Neural progenitor cell (in vitro differentiated cells): ENCODE results near the gene OR2T27. TPM values are rescaled to one million over a fixed set of nuclear protein-coding genes. Genes with fewer than 3 reads are reported as not detected.

Experiments
- DNase-seq: peaks from one replicate; pipeline ENCODE4 v3.0.0-alpha.2; 2016; ENCODE audit warnings: low spot score
- H2AFZ ChIP-seq: fragments of 200-600 bp; sonication (generic); replicated peaks from 2 replicates; pipeline ENCODE4 v1.6.1; 2016; ENCODE audit warnings: antibody characterized with exemption
- H3F3A ChIP-seq: fragments of 200-600 bp; sonication (generic); 2 replicates; pipeline ENCODE4 v1.6.1; 2016; ENCODE audit warnings: antibody characterized with exemption, low read depth
- H3K27ac ChIP-seq: fragments of 200-600 bp; sonication (generic); 2 replicates; pipeline ENCODE4 v1.5.1; 2016; ENCODE audit warnings: mild to moderate bottlenecking
- H3K27me3 ChIP-seq: fragments of 200-600 bp; sonication (generic); 2 replicates; pipeline ENCODE4 v1.6.1; 2016; ENCODE audit warnings: mild to moderate bottlenecking, moderate library complexity
- H3K36me3 ChIP-seq: fragments of 200-600 bp; sonication (generic); 2 replicates; pipeline ENCODE4 v1.5.1; 2016
- H3K4me1 ChIP-seq: fragments of 200-600 bp; sonication (generic); 2 replicates; pipeline ENCODE4 v1.6.1; 2016; ENCODE audit warnings: mixed run types
- H3K4me2 ChIP-seq: fragments of 200-600 bp; sonication (generic); 2 replicates; pipeline ENCODE4 v1.6.1; 2016
- H3K4me3 ChIP-seq: fragments of 200-600 bp; sonication (generic); 2 replicates; pipeline ENCODE4 v1.5.1; 2016
- H3K79me2 ChIP-seq: fragments of 200-600 bp; sonication (generic); 2 replicates; pipeline ENCODE4 v1.6.1; 2016; ENCODE audit warnings: low read depth
- H3K9ac ChIP-seq: fragments of 200-600 bp; sonication (generic); 2 replicates; pipeline ENCODE4 v1.6.1; 2016
- H3K9me3 ChIP-seq: fragments of 200-600 bp; sonication (generic); 2 replicates; pipeline ENCODE4 v1.5.1; 2016; ENCODE audit warnings: low read depth
- H4K20me1 ChIP-seq: fragments of 200-600 bp; sonication (generic); 2 replicates; pipeline ENCODE4 v1.6.1; 2016; ENCODE audit warnings: low read depth
- H3K27ac Mint-ChIP-seq: 3 replicates; pipeline ENCODE4 v1.8.0; 2021; ENCODE audit warnings: mixed read lengths
- H3K27me3 Mint-ChIP-seq: 2 replicates; pipeline ENCODE4 v1.8.0; 2022; ENCODE audit warnings: low read depth, mild to moderate bottlenecking, inconsistent platforms, moderate library complexity, mixed read lengths; ENCODE audit not compliant: insufficient read depth
- H3K36me3 Mint-ChIP-seq: 3 replicates; pipeline ENCODE4 v1.8.0; 2021; ENCODE audit warnings: mixed read lengths
- H3K4me1 Mint-ChIP-seq: 3 replicates; pipeline ENCODE4 v1.8.0; 2021; ENCODE audit warnings: mixed read lengths
- H3K4me3 Mint-ChIP-seq: 3 replicates; pipeline ENCODE4 v1.8.0; 2021; ENCODE audit warnings: mild to moderate bottlenecking, moderate library complexity, mixed read lengths
- H3K9me3 Mint-ChIP-seq: 3 replicates; pipeline ENCODE4 v1.8.0; 2020; ENCODE audit warnings: mixed read lengths
- CTCF ChIP-seq: fragments of 200-600 bp; sonication (generic); IDR thresholded peaks from 2 replicates; pipeline ENCODE4 v1.5.1; 2017; ENCODE audit warnings: antibody characterized with exemption, mild to moderate bottlenecking
- EZH2 ChIP-seq: fragments of 200-600 bp; sonication (generic); IDR thresholded peaks from 2 replicates; pipeline ENCODE4 v1.6.1; 2017; ENCODE audit warnings: antibody characterized with exemption, mild to moderate bottlenecking, moderate library complexity
- EZH2phosphoT487 ChIP-seq: fragments of 200-600 bp; sonication (generic); IDR thresholded peaks from 2 replicates; pipeline ENCODE4 v1.6.1; 2017; ENCODE audit warnings: antibody characterized with exemption
- total RNA-seq: library from RNA; depleted of rRNA; stranded (reverse); fragments of >200 nt; gene quantifications from 2 replicates; pipeline ENCODE4 v1.2.3, GENCODE V29; 2015; ENCODE audit warnings: low replicate concordance

Gene OR2T27
- total RNA-seq, 1 donor from 2014 or later, result not detected

DNA sequence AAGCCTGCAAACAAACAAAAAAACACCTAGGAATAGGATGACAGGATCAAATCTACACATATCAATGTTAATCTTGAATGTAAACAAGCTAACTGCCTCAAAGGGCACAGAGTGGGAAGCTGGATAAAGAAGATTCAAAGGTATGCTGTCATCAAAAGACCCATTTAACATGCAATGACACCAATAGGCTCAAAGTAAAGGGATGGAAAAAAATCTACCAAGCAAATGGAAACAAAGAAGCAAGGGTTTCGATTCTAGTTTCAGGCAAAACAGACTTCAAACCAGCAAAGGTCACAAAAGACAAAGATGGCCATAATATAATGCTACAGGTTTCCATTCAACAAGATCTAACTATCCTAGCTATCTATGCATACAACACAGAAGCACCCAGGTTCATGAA is 41.6 kb downstream of the OR2T27 start:
- Histone ChIP-seq H2AFZ (no peak overlapping the region), H3K4me3 (no peak overlapping the region), H3K27ac (no peak overlapping the region), H3K27me3 (no peaks in the 10 kb centered on the region), H4K20me1 (no peaks in the 10 kb centered on the region), H3K36me3 (no peaks in the 10 kb centered on the region), H3K9me3 (peaks cover 23% of the 10 kb centered on the region), H3F3A (no peaks in the 10 kb centered on the region), H3K4me2 (no peak overlapping the region), H3K79me2 (no peaks in the 10 kb centered on the region), H3K4me1 (no peaks in the 10 kb centered on the region), H3K9ac (no peak overlapping the region)
- Mint-ChIP-seq H3K27ac (no peak overlapping the region), H3K36me3 (no peaks in the 10 kb centered on the region), H3K4me1 (no peaks in the 10 kb centered on the region), H3K4me3 (no peak overlapping the region), H3K27me3 (no peaks in the 10 kb centered on the region), H3K9me3 (peaks cover 26% of the 10 kb centered on the region)
- no peak for TF ChIP-seq CTCF
- no peak for TF ChIP-seq EZH2
- DNase-seq, result no peak

- H3K36me3 Mint-ChIP-seq, result no peaks in the 10 kb centered on the region
- no peak for TF ChIP-seq CTCF
- TF ChIP-seq EZH2phosphoT487, result no peak
- TF ChIP-seq EZH2, result no peak
- H4K20me1 ChIP-seq, result no peaks in the 10 kb centered on the region
- H3K79me2 ChIP-seq, result no peaks in the 10 kb centered on the region
- no peaks in the 10 kb centered on the region for H3K27me3 ChIP-seq
- no peaks in the 10 kb centered on the region for H3K4me1 ChIP-seq
- no peak overlapping the region for H3K4me2 ChIP-seq
- H3F3A ChIP-seq, result no peaks in the 10 kb centered on the region
- no peak for DNase-seq
- H2AFZ ChIP-seq, result no peak overlapping the region
- H3K9me3 Mint-ChIP-seq, result peaks cover 26% of the 10 kb centered on the region
- H3K27ac ChIP-seq, result no peak overlapping the region
- no peak overlapping the region for H3K27ac Mint-ChIP-seq
- peaks cover 37% of the 10 kb centered on the region for H3K9me3 ChIP-seq
- no peaks in the 10 kb centered on the region for H3K27me3 Mint-ChIP-seq
- no peaks in the 10 kb centered on the region for H3K36me3 ChIP-seq
- H3K9ac ChIP-seq, result no peak overlapping the region
- H3K4me3 Mint-ChIP-seq, result no peak overlapping the region
- no peaks in the 10 kb centered on the region for H3K4me1 Mint-ChIP-seq
- H3K4me3 ChIP-seq, result no peak overlapping the region
Measured at GRCh38 chr1:248611883-248612414, 43.4 kb downstream of the OR2T27 start.

DNA sequence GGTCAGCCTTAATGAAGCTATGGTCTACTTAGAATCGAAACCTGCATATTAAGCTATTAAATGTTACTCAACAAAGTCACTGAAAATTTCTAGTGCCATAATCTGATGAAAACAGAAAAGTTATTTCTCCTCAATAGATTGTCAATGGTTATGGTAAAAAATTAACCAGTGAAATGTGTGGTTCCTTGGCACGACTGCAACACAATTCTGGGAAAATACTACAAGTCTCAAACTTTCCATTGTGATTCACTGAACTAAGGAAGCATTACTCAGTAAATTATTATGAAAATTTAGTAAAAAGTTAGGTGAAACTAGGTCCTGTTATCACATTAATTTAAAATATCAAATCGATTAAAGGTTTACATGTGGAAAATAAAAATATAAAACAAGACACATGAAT is 45.0 kb downstream of the OR2T27 start:
- Histone ChIP-seq H4K20me1 (no peaks in the 10 kb centered on the region), H3K79me2 (no peaks in the 10 kb centered on the region), H3K27ac (no peak overlapping the region), H3K9me3 (peaks cover 45% of the 10 kb centered on the region), H3K36me3 (no peaks in the 10 kb centered on the region), H3K4me2 (no peak overlapping the region), H3K27me3 (no peaks in the 10 kb centered on the region), H2AFZ (no peak overlapping the region), H3K9ac (no peak overlapping the region), H3F3A (no peaks in the 10 kb centered on the region), H3K4me3 (no peak overlapping the region), H3K4me1 (no peaks in the 10 kb centered on the region)
- no peak overlapping the region for H3K27ac Mint-ChIP-seq
- H3K27me3 Mint-ChIP-seq, result peaks cover 2% of the 10 kb centered on the region
- DNase-seq, result no peak
- no peak for TF ChIP-seq EZH2
- TF ChIP-seq CTCF, result no peak
- no peak for TF ChIP-seq EZH2phosphoT487
- no peak overlapping the region for H3K4me3 Mint-ChIP-seq
- no peaks in the 10 kb centered on the region for H3K36me3 Mint-ChIP-seq
- peaks cover 24% of the 10 kb centered on the region for H3K9me3 Mint-ChIP-seq
- H3K4me1 Mint-ChIP-seq, result no peaks in the 10 kb centered on the region

Other genes starting within 250 kb of the OR2T27 start
- not detected in 2 replicates for gene OR2T2, start 209.9 kb downstream of the OR2T27 start, total RNA-seq
- gene OR2T3, start 182.2 kb downstream of the OR2T27 start, total RNA-seq, result not detected in 2 replicates
- not detected in 2 replicates for gene OR2T5, start 166.9 kb downstream of the OR2T27 start, total RNA-seq
- gene OR2G6, start 147.5 kb downstream of the OR2T27 start, total RNA-seq, result not detected in 2 replicates
- not detected in 2 replicates for gene OR2T29, start 92.8 kb downstream of the OR2T27 start, total RNA-seq
- not detected in 2 replicates for gene OR2T34, start 80.8 kb downstream of the OR2T27 start, total RNA-seq
- not detected in 2 replicates for gene OR2T10, start 57.8 kb downstream of the OR2T27 start, total RNA-seq
- gene OR2T11, start 20.4 kb downstream of the OR2T27 start, total RNA-seq, result not detected in 2 replicates
- gene OR2T35, start 10.2 kb downstream of the OR2T27 start, total RNA-seq, result not detected in 2 replicates
- gene OR14I1, start 47.2 kb upstream of the OR2T27 start, total RNA-seq, result not detected in 2 replicates
- gene LYPD8, start 100.2 kb upstream of the OR2T27 start, total RNA-seq, result not detected in 2 replicates
- 9.6 and 30.8 TPM in 2 replicates for gene SH3BP5L, start 170.4 kb upstream of the OR2T27 start, total RNA-seq
- 16.9 and 35.5 TPM in 2 replicates for gene ZNF672, start 182.7 kb upstream of the OR2T27 start, total RNA-seq
- 37.8 and 84.9 TPM in 2 replicates for gene ZNF692, start 203.6 kb upstream of the OR2T27 start, total RNA-seq